ENCODE measurements around the gene NKAPL. TPM values are rescaled to one million over a fixed set of nuclear protein-coding genes. Genes with fewer than 3 reads are reported as not detected.

NKAPL gene
- total RNA-seq, 1 experiment from 2014 or later = not detected

- Mint-ChIP-seq H3K27ac (ENCODE audit: low read depth, unreplicated experiment) (no peak overlapping the region), H3K36me3 (ENCODE audit: insufficient read depth, unreplicated experiment) (peaks cover 47% of the 10 kb centered on the region), H3K27me3 (ENCODE audit: insufficient read depth, unreplicated experiment) (no peaks in the 10 kb centered on the region), H3K4me3 (ENCODE audit: unreplicated experiment) (no peak overlapping the region), H3K9me3 (ENCODE audit: unreplicated experiment) (no peaks in the 10 kb centered on the region), H3K4me1 (ENCODE audit: insufficient read depth, unreplicated experiment) (no peaks in the 10 kb centered on the region)
- no peak for TF ChIP-seq CTCF (IDR thresholded peaks at IDR 0.05; ENCODE audit: unreplicated experiment)
- ChIA-PET POLR2A (interaction anchor here (1.0 to 1.2 kb wide), 4 partner anchors 15 to 113 kb away, joined by 3 to 4 read pairs (median 3); partner anchors contain the start of gene ZKSCAN4), CTCF (no interaction called here)
- intact Hi-C loops (cut with micrococcal nuclease) = no loop called here
- no TSS peak for BruUV-seq (replicated peaks)
- no peak for DNase-seq (ENCODE audit: unreplicated experiment)
These were observed 15.8 kb downstream of the NKAPL start for GRCh38 chr6:28274888-28275287.

GRCh38 chr6:28277746-28278145 is 18.6 kb downstream of the NKAPL start:
- Mint-ChIP-seq H3K4me1 (ENCODE audit: insufficient read depth, unreplicated experiment) (peaks cover 9% of the 10 kb centered on the region), H3K9me3 (ENCODE audit: unreplicated experiment) (peaks cover 8% of the 10 kb centered on the region), H3K27ac (ENCODE audit: low read depth, unreplicated experiment) (no peak overlapping the region), H3K4me3 (ENCODE audit: unreplicated experiment) (no peak overlapping the region), H3K36me3 (ENCODE audit: insufficient read depth, unreplicated experiment) (peaks cover 40% of the 10 kb centered on the region), H3K27me3 (ENCODE audit: insufficient read depth, unreplicated experiment) (no peaks in the 10 kb centered on the region)
- no peak for DNase-seq (ENCODE audit: unreplicated experiment)
- POLR2A ChIA-PET = interaction anchor here (1.6 to 2.3 kb wide), 2 partner anchors 9 to 11 kb away, joined by 6 to 8 read pairs; partner anchors contain the start of gene ZSCAN26
- intact Hi-C loops (cut with micrococcal nuclease) = no loop called here
- TF ChIP-seq CTCF (IDR thresholded peaks at IDR 0.05; ENCODE audit: unreplicated experiment) = no peak
- no TSS peak for BruUV-seq (replicated peaks)
- CTCF ChIA-PET = interaction anchor here (0.5 kb wide), 1 partner anchor 136 kb away, joined by 4 read pairs; no protein-coding TSS in a partner anchor

GRCh38 chr6:28280595-28281287 is 21.6 kb downstream of the NKAPL start:
- no peak for DNase-seq (ENCODE audit: unreplicated experiment)
- Mint-ChIP-seq H3K4me3 (ENCODE audit: unreplicated experiment) (peak overlapping the region; percentile 80), H3K36me3 (ENCODE audit: insufficient read depth, unreplicated experiment) (peaks cover 12% of the 10 kb centered on the region), H3K9me3 (ENCODE audit: unreplicated experiment) (peaks cover 8% of the 10 kb centered on the region), H3K27me3 (ENCODE audit: insufficient read depth, unreplicated experiment) (no peaks in the 10 kb centered on the region), H3K4me1 (ENCODE audit: insufficient read depth, unreplicated experiment) (peaks cover 9% of the 10 kb centered on the region), H3K27ac (ENCODE audit: low read depth, unreplicated experiment) (no peak overlapping the region)
- intact Hi-C loops (cut with micrococcal nuclease) = no loop called here
- no peak for TF ChIP-seq CTCF (IDR thresholded peaks at IDR 0.05; ENCODE audit: unreplicated experiment)
- CTCF ChIA-PET = interaction anchor here (0.6 to 3.7 kb wide), 7 partner anchors 10 to 171 kb away, joined by 3 to 15 read pairs (median 5); partner anchors contain the start of genes ZKSCAN3 and ZSCAN26
- no TSS peak for BruUV-seq (replicated peaks)
- POLR2A ChIA-PET = interaction anchor here (0.5 to 5.2 kb wide), 17 partner anchors 8 to 157 kb away, joined by 3 to 62 read pairs (median 3); partner anchors contain the start of genes ZKSCAN3, ZKSCAN4, ZKSCAN8 and ZSCAN26

- peaks cover 9% of the 10 kb centered on the region for H3K4me1 Mint-ChIP-seq (ENCODE audit: insufficient read depth, unreplicated experiment)
- H3K36me3 Mint-ChIP-seq (ENCODE audit: insufficient read depth, unreplicated experiment) = peaks cover 5% of the 10 kb centered on the region
- POLR2A ChIA-PET = interaction anchor here (0.5 to 5.2 kb wide), 18 partner anchors 9 to 158 kb away, joined by 3 to 62 read pairs (median 4); partner anchors contain the start of genes ZKSCAN3, ZKSCAN4, ZKSCAN8 and ZSCAN26
- no TSS peak for BruUV-seq (replicated peaks)
- TF ChIP-seq CTCF (IDR thresholded peaks at IDR 0.05; ENCODE audit: unreplicated experiment) = no peak
- DNase-seq (ENCODE audit: unreplicated experiment) = peak; percentile 65
- intact Hi-C loops (cut with micrococcal nuclease) = loop anchor here (1.0 kb wide), 1 partner anchor 55 kb away; the partner anchor contains the start of gene ZSCAN31
- H3K4me3 Mint-ChIP-seq (ENCODE audit: unreplicated experiment) = peak within 1 kb of the TSS; percentile 80
- CTCF ChIA-PET = interaction anchor here (0.6 to 3.7 kb wide), 6 partner anchors 11 to 172 kb away, joined by 3 to 15 read pairs (median 4); partner anchors contain the start of gene ZKSCAN3
- no peak within 1 kb of the TSS for H3K27ac Mint-ChIP-seq (ENCODE audit: low read depth, unreplicated experiment)
- H3K27me3 Mint-ChIP-seq (ENCODE audit: insufficient read depth, unreplicated experiment) = no peaks in the 10 kb centered on the region
- H3K9me3 Mint-ChIP-seq (ENCODE audit: unreplicated experiment) = peaks cover 8% of the 10 kb centered on the region
These were observed 22.4 kb downstream of the NKAPL start, which contains the start of gene PGBD1 for GRCh38 chr6:28281288-28282064. TSS of gene PGBD1 (plus strand) at chr6:28281572. CDS start at chr6:28283814, 2,242 bp downstream.
